T-helper 17 cell (primary cell): ENCODE measurements around the gene APMAP. TPM values are rescaled to one million over a fixed set of nuclear protein-coding genes. Genes with fewer than 3 reads are reported as not detected.
A peak's percentile ranks its signal among the peaks of the same experiment; 100 is the strongest.

Experiments used
- ATAC-seq: fragments of 150-1000 bp; cut with Tn5 transposase; 2 replicates; pipeline ENCODE4 v1.10.0; 2021; ENCODE audit warnings: mild to moderate bottlenecking, moderate library complexity
- DNase-seq, 3 donors: peaks; one replicate each; pipeline versions ENCODE4 v3.0.0 to v3.0.0-alpha.2; 2020 to 2021
- H3K9me3 ChIP-seq: one replicate; pipeline ENCODE4 v1.7.0; 2013; ENCODE audit warnings: low read length, mild to moderate bottlenecking; ENCODE audit not compliant: control insufficient read depth, poor library complexity, severe bottlenecking
- H3K27ac Mint-ChIP-seq: one replicate; pipeline ENCODE4 v1.8.0; 2022; ENCODE audit warnings: mild to moderate bottlenecking, moderate library complexity, mixed read lengths
- H3K27me3 Mint-ChIP-seq: one replicate; pipeline ENCODE4 v1.8.0; 2022; ENCODE audit warnings: mixed read lengths
- H3K36me3 Mint-ChIP-seq: one replicate; pipeline ENCODE4 v1.8.0; 2022; ENCODE audit warnings: low read depth, mixed read lengths
- H3K4me1 Mint-ChIP-seq: one replicate; pipeline ENCODE4 v1.8.0; 2022; ENCODE audit warnings: mild to moderate bottlenecking, mixed read lengths
- H3K4me3 Mint-ChIP-seq: one replicate; pipeline ENCODE4 v1.8.0; 2022; ENCODE audit warnings: mild to moderate bottlenecking, moderate library complexity, mixed read lengths
- total RNA-seq, 4 donors: library from RNA in 2 of 4; stranded (reverse) in 2 of 4; gene quantifications; one replicate each; pipeline ENCODE4 v1.2.3 and lab custom pipeline; 2022 to 2026

The APMAP gene
- total RNA-seq, 2 donors from 2014 or later: 24.6 to 26.2 TPM

GRCh38 chr20:24960302-24960801, 32.2 kb downstream of the APMAP start:
- H3K4me3 Mint-ChIP-seq: no peak overlapping the region
- H3K36me3 Mint-ChIP-seq: peaks cover 3% of the 10 kb centered on the region

GRCh38 chr20:24959591-24960301, 32.8 kb downstream of the APMAP start:
- H3K27ac Mint-ChIP-seq: peak overlapping the region; percentile 88
- DNase-seq (no peak), ATAC-seq (no peak)
- H3K27me3 Mint-ChIP-seq: no peaks in the 10 kb centered on the region
- H3K4me3 Mint-ChIP-seq: no peak overlapping the region
- peaks cover 13% of the 10 kb centered on the region for H3K4me1 Mint-ChIP-seq
- H3K9me3 ChIP-seq: no peaks in the 10 kb centered on the region
- peaks cover 3% of the 10 kb centered on the region for H3K36me3 Mint-ChIP-seq

More at GRCh38 chr20:24960302-24960801, 32.2 kb downstream of the APMAP start:
- no peaks in the 10 kb centered on the region for H3K27me3 Mint-ChIP-seq
- ATAC-seq (no peak), DNase-seq (no peak)
- H3K4me1 Mint-ChIP-seq: peaks cover 9% of the 10 kb centered on the region
- peak overlapping the region; percentile 88 for H3K27ac Mint-ChIP-seq
- H3K9me3 ChIP-seq: no peaks in the 10 kb centered on the region

- Mint-ChIP-seq H3K27ac (peak overlapping the region; percentile 24), H3K27me3 (no peaks in the 10 kb centered on the region), H3K4me1 (peaks cover 18% of the 10 kb centered on the region), H3K4me3 (no peak overlapping the region), H3K36me3 (no peaks in the 10 kb centered on the region)
- H3K9me3 ChIP-seq: no peaks in the 10 kb centered on the region
- no peak for DNase-seq
- ATAC-seq: no peak
Measured at GRCh38 chr20:24958506-24959385, 33.8 kb downstream of the APMAP start.

- H3K4me1 Mint-ChIP-seq: peaks cover 19% of the 10 kb centered on the region
- no peak overlapping the region for H3K4me3 Mint-ChIP-seq
- ATAC-seq (no peak), DNase-seq (no peak)
- H3K36me3 Mint-ChIP-seq: no peaks in the 10 kb centered on the region
- H3K27me3 Mint-ChIP-seq: no peaks in the 10 kb centered on the region
- no peaks in the 10 kb centered on the region for H3K9me3 ChIP-seq
- H3K27ac Mint-ChIP-seq: peak overlapping the region; percentile 24
Measured at GRCh38 chr20:24957326-24958016, 35.1 kb downstream of the APMAP start.

- no peaks in the 10 kb centered on the region for H3K9me3 ChIP-seq
- H3K4me1 Mint-ChIP-seq: peaks cover 22% of the 10 kb centered on the region
- DNase-seq (no peak), ATAC-seq (no peak)
- H3K4me3 Mint-ChIP-seq: no peak overlapping the region
- H3K36me3 Mint-ChIP-seq: no peaks in the 10 kb centered on the region
- H3K27me3 Mint-ChIP-seq: no peaks in the 10 kb centered on the region
- H3K27ac Mint-ChIP-seq: no peak overlapping the region
Measured at GRCh38 chr20:24956001-24956841, 36.3 kb downstream of the APMAP start.

GRCh38 chr20:24955045-24955444, 37.5 kb downstream of the APMAP start:
- Mint-ChIP-seq H3K4me1 (peaks cover 27% of the 10 kb centered on the region), H3K27ac (peak overlapping the region; percentile 70), H3K36me3 (no peaks in the 10 kb centered on the region), H3K4me3 (peak overlapping the region; percentile 3), H3K27me3 (no peaks in the 10 kb centered on the region)
- DNase-seq (no peak), ATAC-seq (peak; percentile 44)
- no peaks in the 10 kb centered on the region for H3K9me3 ChIP-seq

GRCh38 chr20:24954566-24954965, 38.0 kb downstream of the APMAP start:
- H3K4me3 Mint-ChIP-seq: peak overlapping the region; percentile 3
- no peak for DNase-seq
- peak overlapping the region; percentile 70 for H3K27ac Mint-ChIP-seq
- no peaks in the 10 kb centered on the region for H3K36me3 Mint-ChIP-seq
- H3K27me3 Mint-ChIP-seq: no peaks in the 10 kb centered on the region
- peaks cover 30% of the 10 kb centered on the region for H3K4me1 Mint-ChIP-seq
- no peaks in the 10 kb centered on the region for H3K9me3 ChIP-seq
- ATAC-seq: no peak

- ATAC-seq (no peak), DNase-seq (no peak)
- no peaks in the 10 kb centered on the region for H3K27me3 Mint-ChIP-seq
- H3K4me3 Mint-ChIP-seq: no peak overlapping the region
- H3K9me3 ChIP-seq: no peaks in the 10 kb centered on the region
- H3K27ac Mint-ChIP-seq: peak overlapping the region; percentile 70
- H3K36me3 Mint-ChIP-seq: no peaks in the 10 kb centered on the region
- peaks cover 34% of the 10 kb centered on the region for H3K4me1 Mint-ChIP-seq
Measured at GRCh38 chr20:24954151-24954550, 38.4 kb downstream of the APMAP start.

GRCh38 chr20:24953621-24954133, 38.9 kb downstream of the APMAP start:
- H3K36me3 Mint-ChIP-seq: no peaks in the 10 kb centered on the region
- H3K4me1 Mint-ChIP-seq: peaks cover 36% of the 10 kb centered on the region
- DNase-seq (no peak), ATAC-seq (no peak)
- no peaks in the 10 kb centered on the region for H3K27me3 Mint-ChIP-seq
- H3K9me3 ChIP-seq: no peaks in the 10 kb centered on the region
- peak overlapping the region; percentile 70 for H3K27ac Mint-ChIP-seq
- H3K4me3 Mint-ChIP-seq: peak overlapping the region; percentile 52

GRCh38 chr20:24953209-24953575, 39.4 kb downstream of the APMAP start:
- DNase-seq: no peak
- Mint-ChIP-seq H3K27me3 (no peaks in the 10 kb centered on the region), H3K4me1 (peaks cover 39% of the 10 kb centered on the region), H3K4me3 (peak overlapping the region; percentile 19), H3K36me3 (no peaks in the 10 kb centered on the region), H3K27ac (no peak overlapping the region)
- no peak for ATAC-seq
- H3K9me3 ChIP-seq: no peaks in the 10 kb centered on the region

- ATAC-seq (no peak), DNase-seq (no peak)
- no peaks in the 10 kb centered on the region for H3K36me3 Mint-ChIP-seq
- H3K27ac Mint-ChIP-seq: peak overlapping the region; percentile 67
- no peak overlapping the region for H3K4me3 Mint-ChIP-seq
- no peaks in the 10 kb centered on the region for H3K9me3 ChIP-seq
- peaks cover 42% of the 10 kb centered on the region for H3K4me1 Mint-ChIP-seq
- H3K27me3 Mint-ChIP-seq: no peaks in the 10 kb centered on the region
Measured at GRCh38 chr20:24952376-24953208, 40.0 kb downstream of the APMAP start.
